Bone marrow (tissue), 2 donors: Measurements from ENCODE around the gene EIF2D.
"Not testable (repeated sequence)": the region's sequence is repeated elsewhere in the genome, so short reads cannot be mapped to it uniquely, and the experiment has no call there.

ENCODE experiments used
- DNase-seq, 2 donors: peaks; one replicate each; lab custom pipeline; 2025; lab: John Stamatoyannopoulos, UW

EIF2D gene, protein sequence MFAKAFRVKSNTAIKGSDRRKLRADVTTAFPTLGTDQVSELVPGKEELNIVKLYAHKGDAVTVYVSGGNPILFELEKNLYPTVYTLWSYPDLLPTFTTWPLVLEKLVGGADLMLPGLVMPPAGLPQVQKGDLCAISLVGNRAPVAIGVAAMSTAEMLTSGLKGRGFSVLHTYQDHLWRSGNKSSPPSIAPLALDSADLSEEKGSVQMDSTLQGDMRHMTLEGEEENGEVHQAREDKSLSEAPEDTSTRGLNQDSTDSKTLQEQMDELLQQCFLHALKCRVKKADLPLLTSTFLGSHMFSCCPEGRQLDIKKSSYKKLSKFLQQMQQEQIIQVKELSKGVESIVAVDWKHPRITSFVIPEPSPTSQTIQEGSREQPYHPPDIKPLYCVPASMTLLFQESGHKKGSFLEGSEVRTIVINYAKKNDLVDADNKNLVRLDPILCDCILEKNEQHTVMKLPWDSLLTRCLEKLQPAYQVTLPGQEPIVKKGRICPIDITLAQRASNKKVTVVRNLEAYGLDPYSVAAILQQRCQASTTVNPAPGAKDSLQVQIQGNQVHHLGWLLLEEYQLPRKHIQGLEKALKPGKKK

DNA sequence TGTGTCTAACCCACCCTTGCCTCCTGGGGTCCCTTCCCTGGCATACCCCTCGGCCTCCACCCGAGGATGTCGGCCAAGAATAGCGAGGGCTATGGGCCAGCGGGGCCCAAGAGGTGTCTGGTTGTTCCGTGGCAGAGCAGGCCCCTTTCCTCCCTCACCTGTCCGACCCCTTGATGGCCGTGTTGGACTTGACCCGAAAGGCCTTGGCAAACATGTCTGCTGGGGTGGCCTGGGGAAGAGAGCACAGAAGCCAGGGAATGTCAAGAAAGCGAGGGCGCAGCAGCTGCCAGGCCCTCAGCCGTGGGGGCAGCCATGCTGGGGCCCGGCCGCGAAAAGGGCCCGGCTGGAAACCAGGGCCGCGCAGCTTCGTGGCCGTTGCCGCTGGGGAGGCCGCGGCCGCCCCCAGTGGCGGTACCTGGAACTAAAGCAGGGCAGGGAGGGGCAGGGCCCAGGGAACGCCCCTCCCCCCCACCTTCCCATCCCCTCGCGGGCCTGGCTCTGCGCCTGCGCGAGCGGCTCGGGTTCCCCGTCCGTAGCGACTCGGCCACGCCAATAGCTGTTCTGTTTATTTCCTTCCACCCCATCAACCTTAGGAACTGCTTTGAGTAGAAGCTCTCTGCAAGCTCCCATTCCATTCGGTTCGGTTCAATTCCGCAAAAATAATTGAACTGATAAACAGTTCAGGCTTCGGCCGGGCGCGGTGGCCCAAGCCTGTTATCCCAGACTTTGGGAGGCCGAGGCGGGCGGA, at the start of gene EIF2D:
Gene EIF2D, minus strand, starts transcription at position 337 of the 748 bp plus-strand sequence. Its CDS starts 123 bp downstream, at position 214.
- peak; percentile 78 to 83 for DNase-seq

DNA sequence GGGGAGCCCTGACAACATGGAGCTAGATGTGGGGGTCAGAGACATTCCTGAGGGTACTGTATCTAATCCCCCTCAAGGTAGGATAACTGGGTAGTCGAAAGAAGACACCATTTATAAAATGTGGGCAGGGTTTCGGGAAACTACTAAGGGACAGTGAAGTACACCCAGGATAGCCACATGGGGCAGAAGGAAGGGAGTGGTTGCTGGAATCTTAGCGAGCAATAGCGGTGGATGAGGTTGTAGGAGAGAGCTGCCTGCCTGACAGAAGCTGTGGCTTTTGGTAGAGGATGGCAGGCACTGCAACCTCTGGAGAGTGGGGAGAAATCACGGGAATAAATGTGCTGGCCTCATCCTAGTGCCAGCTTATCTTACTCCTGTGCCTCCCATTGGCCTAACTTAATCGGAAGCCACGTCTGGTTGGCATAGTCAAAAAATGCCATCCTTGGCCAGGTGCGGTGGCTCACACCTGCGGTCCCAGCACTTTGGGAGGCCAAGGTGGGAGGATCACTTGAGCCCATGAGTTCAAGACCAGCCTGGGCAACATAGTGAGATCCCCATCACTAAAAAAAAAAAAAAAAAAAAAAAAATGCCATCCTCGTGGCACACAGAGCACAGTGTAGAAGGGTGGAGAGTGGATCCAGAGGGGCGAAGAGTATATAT, 49.0 kb upstream of the EIF2D start:
- no peak for DNase-seq

DNA sequence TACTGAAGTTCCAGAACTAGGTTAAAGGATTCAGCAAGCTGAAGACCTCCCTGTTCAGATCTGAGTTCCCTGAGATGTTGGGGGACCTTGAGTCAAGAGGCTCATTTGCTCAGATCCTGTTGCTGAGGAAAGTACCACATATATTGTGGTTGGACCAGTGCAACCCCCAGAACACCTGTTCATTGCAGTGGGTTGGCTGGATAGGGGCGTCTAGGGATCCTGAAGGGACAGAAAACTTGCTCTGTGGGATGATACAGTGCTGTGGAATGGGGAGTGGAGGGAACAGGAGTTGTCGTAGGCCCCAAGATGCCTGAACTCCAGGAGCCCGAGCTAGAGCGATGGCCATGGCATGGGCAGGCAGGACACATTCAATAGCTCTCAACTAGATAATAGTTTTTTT, 47.9 kb upstream of the EIF2D start:
- DNase-seq, result no peak

DNA sequence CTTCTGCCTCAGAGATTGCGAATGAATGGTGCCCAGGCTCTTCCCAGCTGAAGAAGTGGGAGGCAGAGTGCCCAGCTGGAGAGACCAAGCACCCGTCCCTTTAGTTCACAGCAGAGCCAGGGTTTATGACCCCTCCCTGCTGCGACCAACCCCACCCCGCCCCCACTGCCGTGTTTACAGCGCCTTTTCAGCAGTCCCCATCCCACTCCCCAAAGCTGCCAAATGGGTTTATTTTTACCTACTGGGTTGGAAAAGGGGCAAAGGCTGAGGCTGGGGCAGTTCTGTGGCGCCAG, 46.7 kb upstream of the EIF2D start:
- no peak for DNase-seq

DNA sequence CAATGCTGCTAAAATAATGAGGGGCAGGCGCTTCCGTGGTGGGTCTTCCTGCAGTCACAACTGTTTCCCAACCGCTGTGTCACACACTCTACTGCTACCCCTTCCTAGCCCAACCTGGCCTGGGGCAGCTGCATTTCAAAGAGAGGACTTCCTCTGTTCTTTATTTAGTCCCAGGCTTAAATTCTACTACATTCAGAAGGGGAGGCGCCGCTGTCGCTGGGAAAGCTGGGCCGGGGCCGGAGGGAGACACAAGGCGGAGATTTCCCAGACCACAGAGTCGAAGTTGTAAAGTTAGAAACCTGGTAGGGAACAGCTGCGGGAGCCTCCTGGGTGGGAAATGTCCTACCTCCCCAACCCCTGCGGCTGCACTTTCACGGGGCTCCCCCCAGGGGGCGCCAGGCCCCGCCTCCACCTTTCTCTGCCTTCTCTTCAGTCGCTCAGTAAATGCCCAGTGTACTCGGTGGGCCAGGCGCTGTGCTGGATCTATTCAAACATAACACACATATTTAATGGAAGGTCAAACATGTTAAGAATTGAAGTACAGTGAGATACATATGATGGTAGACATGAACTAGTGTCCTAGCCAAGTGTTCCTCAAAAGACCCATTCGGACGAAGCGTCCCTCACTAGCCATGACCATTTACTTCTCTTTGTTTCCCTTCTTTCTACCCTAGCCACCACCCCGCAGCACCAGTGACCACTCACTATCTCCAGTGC, 46.2 kb upstream of the EIF2D start:
- peak; percentile 19 to 56 for DNase-seq

DNA sequence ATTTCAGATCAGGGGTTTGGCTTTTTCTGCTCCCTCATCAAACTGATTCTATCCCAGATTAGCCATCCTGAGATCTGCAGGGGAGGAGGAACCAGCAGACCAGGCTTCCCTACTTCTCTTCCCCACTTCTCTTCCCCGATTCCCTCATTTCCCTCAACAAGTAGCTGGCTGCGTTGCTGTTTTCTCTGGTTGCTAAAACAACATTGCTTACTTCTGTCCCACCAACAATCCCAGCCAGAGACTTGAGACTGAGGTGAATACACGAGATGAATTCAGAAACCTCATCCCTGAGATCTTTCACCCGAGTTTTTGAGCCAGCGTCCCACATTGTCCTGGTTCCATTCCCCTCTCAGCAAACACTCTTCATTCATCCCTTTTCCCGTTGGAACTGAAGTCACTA, 45.5 kb upstream of the EIF2D start:
- no peak for DNase-seq

DNA sequence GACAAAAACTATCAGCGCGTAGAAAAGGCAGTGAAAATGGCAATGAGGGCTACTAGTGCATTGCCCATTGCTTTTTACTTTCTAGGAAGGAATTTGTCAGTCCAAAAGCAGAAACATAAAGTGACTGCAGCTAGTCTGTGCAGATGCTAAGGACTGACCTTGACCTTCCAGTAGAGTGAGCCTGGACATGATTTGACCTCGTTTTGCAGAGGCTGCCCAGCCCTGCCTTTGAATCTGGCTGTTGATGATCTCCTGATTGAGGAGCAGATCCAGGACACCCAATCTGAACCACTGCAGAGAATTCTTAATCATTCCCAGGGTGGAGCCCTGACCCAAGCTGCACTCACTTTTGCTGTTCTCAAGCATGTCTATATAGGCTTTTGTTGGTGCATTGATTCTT, 44.7 kb upstream of the EIF2D start:
- DNase-seq, result no peak

DNA sequence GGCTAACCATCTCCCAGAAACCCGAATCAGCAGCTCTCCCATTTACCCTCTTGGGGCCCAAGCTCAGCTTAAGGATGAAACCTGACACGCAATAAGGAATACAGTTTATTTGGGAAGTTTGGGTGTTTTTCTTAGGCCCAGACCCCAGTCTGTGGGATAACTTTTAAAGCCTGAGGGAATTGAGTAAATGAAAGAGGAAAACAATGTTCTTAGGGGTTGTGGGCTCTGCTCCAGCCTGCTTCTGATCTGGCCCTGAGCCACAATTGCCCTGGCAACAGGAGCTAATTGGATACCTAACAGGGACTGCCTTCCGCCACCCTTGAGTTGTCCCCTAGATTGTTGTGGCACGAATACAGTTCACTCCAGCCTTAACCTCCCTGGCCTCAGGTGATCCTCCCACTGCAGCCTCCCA, 43.2 kb upstream of the EIF2D start:
- DNase-seq, result no peak

DNA sequence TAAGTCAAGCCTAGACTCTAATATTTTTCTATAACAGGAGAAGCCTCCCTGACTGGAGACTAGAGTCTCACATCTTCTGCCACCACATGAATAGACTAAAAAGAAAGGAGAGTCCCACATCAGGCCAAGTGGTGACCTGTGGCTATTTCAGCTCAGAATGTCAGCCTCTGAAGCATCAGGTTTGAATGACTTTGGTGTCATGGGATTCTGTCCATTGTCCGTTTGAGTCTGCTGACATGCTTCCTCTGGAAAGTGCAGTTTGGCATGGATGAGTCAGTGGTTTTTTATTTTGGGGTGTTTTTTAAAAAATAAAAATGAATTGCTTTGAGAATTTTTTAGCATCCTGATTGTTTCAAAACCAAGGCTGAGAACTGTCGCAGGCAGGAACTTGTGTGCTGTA, 42.6 kb upstream of the EIF2D start:
- DNase-seq, result no peak

DNA sequence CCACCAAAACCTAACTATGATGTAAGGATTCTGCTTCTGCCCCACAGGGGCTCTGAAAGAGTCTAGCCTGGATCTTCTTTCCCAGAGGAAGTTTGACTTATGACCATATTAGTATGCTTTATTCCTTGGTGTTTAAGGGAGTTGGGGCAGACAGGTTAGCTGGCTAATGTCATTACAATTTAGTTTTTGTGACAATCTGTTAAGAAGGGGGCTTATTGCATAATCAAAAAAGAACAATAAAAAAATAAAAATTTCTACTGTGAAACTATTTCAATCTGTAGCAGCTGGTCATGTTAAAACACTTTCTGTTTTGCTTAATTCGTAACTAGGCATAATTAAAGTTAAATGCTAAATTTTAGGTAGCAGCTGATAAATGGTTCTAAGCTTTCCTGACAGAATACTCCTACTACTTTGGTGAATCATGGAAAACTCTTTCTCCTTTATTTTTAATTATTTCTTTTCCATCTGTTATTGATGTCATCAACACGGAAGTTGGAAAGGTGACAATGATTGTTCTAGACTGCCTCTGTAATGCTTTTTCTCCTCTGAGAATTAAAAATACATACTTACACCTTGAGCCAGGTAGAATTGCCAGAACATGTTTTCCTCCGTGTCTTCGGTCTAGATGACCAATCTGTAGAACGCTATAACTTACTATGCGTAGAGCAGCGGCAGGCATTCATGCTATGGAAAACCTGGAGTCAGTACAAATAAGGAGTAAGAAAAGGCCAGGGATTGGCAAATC, 41.6 kb upstream of the EIF2D start:
- DNase-seq, result no peak

DNA sequence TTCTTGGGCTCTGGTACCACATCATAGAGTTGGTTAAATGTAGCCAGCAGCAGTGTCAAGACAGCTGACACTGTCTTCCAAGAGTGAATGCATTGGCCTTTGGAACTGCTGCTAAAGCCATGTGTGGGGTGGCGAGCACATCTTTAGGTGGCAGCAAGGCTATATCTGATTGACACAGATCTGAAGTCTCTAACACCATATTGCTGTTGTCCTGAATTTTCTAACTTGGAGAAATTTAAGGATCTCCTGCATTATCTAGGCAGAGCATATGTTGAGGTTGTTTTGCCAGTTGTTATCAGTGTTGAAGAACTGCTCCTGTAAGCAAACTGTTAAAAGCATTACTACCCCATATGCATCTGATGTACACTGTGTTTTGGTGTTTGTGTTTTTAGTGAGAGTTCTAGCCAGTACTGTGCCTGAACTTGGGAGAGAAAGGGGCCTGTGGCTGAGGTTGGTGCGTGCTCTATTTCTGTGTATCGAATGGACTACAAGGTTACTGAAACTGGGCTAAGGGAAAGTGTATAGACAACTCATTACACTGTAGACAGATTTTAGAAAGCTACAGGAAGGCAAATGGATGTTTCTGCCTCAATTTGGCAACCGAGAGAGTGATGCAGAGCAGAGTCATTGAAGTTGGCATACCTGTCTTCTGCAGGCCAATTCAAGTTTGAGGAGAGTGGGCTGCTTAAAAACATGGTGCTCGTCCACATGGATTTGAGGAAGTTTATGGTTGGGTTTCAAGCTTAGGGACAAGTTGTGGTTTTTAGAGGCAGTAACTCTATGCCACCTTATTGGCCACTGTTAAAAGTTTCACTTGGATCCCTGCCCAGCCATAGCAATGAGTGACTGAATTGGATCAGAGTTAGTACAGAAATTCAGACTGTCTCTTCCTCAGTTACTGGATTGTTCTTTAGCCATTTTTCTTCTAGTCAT, 40.0 kb upstream of the EIF2D start:
- DNase-seq, result peak in 1 of 2 donors; percentile 34

DNA sequence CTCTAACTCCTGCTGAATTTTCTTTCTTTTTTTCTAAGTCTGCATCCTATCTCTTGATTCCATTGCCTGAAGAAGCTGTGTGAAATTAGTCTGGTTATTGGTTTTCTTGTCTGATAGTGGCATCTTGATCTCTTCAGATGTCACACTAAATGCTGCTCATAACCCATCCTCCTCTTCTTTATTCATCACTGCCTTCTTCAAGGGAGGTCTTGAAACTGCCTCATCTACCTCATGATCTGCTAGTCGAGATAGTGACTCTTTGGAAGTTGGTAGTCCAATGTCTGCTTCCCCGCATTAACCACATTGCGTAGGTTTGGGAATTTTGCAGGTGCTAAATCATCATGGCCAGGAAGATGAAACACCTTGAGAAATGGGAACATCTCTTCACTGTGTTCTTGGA, 38.7 kb upstream of the EIF2D start:
- DNase-seq, result no peak

DNA sequence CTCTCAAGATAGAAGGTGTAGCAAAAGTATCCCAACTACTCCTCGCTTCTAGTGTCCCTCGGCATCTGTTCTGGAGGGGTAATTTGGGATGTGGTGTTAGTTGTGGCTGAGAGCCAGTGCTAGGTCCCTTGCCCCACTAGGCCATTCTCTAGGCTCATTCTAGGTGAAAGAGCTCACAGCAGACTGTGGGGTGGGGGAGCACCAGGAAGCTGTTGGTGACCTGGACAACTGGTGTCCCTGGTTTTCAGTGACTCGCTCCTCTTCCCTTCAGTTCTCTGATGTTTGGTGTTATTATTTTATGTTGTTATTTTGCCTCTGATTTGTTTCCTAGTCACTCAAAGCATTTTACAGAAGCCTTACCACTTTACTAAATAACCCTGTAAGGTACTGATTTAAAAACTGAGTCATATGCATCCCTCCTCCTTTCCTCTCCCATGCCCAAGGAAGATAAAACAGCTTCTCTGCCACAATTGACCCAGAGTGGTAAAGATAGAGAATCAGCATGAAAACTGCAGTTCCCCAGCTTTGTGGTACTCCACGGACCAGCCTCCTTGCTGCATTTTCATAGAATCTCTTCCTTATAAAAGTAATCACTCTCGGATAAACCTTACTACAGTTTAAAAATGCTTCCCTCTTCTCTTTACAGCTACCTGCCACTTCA, 37.1 kb upstream of the EIF2D start:
- no peak for DNase-seq

DNA sequence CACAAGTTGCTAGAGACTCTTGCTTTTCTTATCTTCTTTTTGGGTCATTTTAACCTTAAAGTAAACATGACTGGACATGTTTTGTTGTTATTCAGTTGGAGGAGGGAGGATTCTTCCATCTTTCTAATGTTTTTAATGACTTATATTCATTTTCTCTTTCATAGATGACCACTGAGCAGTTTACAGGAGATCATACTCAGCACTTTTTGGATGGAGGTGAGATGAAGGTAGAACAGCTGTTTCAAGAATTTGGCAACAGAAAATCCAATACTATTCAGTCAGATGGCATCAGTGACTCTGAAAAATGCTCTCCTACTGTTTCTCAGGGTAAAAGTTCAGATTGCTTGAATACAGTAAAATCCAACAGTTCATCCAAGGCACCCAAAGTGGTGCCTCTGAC, 35.0 kb upstream of the EIF2D start:
- DNase-seq, result no peak

DNA sequence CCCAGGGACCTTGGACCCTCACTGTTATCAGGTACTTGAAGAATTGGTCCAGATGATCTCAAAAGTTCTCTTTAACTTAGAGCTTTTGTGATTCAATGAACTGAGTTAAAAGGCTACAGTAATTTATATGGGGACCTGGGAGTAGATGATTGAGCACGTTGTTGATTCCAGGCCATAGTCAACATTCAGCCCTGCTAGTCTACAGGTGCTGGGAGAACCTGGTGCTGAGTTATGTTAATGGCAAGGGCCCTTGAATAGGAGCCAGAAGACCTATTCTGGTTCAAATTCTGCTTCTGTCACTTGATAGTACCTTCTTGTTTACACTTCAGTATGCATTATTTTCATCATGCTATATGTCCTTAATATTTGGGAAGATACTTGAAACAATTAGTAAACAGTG, 34.2 kb upstream of the EIF2D start:
- DNase-seq, result no peak

DNA sequence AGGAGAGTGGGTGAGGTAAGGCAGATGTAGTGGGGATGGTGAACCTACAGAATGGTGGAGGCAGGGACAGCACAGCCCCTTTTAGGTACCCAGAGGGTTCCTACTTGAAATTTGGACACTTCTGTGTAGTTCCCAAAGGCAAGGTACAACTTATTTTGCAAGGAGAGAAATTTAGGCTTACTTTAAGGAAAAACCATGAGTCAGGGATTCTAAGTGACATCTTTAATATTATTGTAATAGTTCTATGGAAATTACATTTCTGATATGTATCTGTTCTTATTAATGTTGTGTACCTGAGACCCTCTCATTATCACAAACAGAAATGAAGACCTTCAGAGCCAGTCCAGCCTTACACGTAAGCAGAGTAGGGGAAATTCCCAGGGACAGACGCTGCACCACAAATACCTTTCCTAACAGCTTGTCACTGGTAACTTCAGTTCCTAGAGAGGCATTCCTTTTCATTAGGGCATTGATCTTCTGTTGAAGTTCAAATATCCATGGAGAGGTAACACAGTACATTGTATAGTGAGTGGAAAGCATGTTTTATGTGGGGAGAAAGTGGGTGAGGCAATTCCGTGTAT, 30.9 kb upstream of the EIF2D start:
- DNase-seq, result no peak

DNA sequence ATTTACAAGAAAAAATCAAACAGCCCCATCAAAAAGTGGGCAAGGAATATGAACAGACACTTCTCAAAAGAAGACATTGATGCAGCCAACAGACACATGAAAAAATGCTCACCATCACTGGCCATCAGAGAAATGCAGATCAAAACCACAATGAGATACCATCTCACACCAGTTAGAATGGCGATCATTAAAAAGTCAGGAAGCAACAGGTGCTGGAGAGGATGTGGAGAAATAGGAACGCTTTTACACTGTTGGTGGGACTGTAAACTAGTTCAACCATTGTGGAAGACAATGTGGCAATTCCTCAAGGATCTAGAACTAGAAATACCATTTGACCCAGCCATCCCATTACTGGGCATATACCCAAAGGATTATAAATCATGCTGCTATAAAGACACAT, 29.8 kb upstream of the EIF2D start:
- DNase-seq, result not testable (repeated sequence)

DNA sequence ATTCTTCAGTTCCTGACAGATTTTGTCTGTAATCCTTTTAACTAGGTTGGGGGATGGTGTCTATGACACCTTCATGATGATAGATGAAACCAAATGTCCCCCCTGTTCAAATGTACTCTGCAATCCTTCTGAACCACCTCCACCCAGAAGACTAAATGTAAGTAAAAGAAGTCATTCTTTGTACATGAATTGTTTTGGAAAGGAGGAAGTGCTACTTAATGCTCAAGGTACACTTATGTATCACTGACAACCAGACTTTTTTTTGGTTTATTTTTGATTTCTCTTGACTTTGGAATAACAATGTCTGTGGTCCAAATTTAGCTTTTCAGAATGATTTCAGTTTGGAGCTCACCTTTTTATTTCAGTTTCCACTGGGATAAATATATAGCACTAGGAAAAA, 25.3 kb upstream of the EIF2D start:
- no peak for DNase-seq

DNA sequence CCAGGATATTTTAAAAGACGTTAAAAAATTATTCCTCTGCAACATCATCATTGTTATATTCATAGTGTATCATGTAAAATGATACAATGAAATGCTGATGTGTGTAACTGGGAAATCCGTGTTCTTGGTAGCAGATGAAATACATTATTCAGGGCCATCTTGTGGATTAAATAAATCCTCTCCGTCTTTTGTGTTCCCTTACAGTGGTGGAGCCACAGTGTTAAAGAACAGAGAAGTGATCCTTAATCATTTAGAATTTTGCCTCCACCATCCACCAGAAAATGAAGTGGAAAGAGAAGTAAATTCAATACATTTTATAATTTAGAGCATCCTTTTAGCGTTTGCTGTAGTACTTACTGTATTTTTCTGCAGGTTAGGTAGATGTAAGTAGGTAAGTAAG, 24.4 kb upstream of the EIF2D start:
- DNase-seq, result no peak
